ENCODE data around the gene WDR74. TPM values are rescaled to one million over a fixed set of nuclear protein-coding genes. Genes with fewer than 3 reads are reported as not detected.

The WDR74 gene
- 38.7 and 44.7 TPM in 2 replicates for total RNA-seq

GRCh38 chr11:62839050-62839945 is at the start of gene WDR74:
TSS of gene WDR74 (minus strand) at chr11:62839590. CDS start at chr11:62839570, 20 bp downstream.

DNA sequence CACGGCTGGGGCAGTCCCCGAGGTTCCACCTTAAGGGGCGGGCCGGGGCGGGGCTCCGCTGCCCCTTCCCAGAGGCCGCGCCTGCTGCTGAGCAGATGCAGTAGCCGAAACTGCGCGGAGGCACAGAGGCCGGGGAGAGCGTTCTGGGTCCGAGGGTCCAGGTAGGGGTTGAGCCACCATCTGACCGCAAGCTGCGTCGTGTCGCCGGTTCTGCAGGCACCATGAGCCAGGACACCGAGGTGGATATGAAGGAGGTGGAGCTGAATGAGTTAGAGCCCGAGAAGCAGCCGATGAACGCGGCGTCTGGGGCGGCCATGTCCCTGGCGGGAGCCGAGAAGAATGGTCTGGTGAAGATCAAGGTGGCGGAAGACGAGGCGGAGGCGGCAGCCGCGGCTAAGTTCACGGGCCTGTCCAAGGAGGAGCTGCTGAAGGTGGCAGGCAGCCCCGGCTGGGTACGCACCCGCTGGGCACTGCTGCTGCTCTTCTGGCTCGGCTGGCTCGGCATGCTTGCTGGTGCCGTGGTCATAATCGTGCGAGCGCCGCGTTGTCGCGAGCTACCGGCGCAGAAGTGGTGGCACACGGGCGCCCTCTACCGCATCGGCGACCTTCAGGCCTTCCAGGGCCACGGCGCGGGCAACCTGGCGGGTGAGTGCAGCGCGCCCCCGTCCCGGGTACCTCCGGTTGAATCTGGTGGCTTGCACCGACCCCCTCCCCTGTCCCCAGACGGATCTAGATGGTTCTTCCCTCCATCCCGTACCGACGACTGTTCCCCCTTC is 41.6 kb upstream of the WDR74 start, which contains the start of gene SLC3A2:
Gene SLC3A2, plus strand, starts transcription at position 94 of the 776 bp plus-strand sequence. Its CDS starts 128 bp downstream, at position 222.

GRCh38 chr11:62832336-62833234 is 6.8 kb downstream of the WDR74 start, which contains the start of gene TEX54:
TSS of gene TEX54 (minus strand) at chr11:62832841.

GRCh38 chr11:62831520-62832335 is 7.7 kb downstream of the WDR74 start, which contains the start of gene STX5:
TSS of gene STX5 (minus strand) at chr11:62832051. CDS start at chr11:62831243, 808 bp downstream.

DNA sequence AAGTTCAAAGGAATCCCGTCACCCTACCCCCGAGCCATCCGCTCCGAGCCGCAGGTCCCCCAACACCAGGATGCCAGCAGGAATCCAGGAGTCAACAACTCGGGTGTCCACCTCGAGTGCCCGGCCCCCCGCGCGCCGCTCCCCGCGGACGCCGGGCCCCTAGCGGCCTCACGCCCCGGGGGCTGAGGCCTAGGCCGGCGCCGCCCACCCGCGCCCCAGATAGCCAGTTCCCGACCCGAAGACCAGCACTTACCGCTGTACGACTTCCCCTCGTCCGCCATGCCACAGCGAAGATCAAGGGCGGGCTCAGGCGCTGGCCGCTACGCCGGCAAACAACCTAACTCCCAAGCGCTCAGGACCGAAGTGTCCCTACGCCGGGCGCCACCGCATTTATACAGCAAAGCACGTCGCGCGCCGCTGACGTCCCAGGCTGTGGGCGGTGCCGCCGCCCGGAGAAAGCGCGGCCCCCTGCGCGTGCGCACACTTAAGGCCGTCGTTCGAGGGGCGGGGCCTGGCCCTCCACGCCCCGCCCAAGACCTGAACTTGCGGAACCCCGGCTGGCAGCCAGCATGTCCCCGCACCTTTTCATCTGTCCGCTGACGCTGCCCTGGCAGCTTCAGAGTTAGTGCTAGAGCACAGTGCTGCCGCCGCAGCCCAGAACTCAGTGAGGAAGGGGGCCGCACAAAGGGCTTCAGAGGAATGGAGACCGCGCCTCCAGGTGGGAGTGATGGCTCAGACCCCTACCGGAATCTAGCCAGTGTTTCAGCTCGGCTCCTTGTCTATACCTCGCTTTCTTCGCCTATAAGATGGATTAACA is 34.1 kb downstream of the WDR74 start, which contains the start of gene NXF1:
Gene NXF1, minus strand, starts transcription at position 365 of the 817 bp plus-strand sequence. Its CDS starts 84 bp downstream, at position 281.

DNA sequence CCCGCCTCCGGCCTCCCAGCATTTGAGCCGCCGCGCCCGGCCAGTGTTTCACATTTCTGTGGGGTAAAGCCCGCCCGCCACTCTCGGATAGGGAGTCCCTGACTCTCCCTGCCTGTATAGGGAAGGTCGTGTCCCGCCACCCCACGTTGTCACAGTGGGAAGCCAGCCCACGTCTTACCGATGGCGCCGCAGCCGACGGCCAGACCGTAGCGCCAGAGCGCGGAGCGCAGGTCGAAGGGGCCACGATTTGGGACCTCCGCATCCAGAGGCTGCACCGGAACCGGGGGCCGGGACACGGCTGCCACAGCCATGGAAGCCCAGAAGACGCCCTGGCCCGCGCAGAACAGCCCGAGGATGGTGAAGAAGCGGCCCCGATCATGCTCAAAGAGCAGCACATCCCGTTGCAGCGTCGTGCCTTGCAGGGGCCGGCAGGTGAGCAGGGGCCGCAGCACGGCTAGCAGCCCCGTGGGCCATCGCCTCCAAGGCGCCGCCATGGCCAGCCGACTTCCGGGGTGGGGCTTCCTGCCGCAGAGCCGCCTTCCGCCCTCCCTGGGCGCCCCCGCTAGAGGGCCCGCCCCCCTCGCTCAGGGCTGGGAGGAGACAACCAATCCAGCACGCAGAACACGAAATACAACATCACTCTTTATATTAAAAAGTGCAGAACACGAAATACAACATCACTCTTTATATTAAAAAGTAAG is 47.7 kb downstream of the WDR74 start, which contains the start of gene TMEM223:
Gene TMEM223, minus strand, starts transcription at position 506 of the 701 bp plus-strand sequence. Its CDS starts 12 bp downstream, at position 494.

DNA sequence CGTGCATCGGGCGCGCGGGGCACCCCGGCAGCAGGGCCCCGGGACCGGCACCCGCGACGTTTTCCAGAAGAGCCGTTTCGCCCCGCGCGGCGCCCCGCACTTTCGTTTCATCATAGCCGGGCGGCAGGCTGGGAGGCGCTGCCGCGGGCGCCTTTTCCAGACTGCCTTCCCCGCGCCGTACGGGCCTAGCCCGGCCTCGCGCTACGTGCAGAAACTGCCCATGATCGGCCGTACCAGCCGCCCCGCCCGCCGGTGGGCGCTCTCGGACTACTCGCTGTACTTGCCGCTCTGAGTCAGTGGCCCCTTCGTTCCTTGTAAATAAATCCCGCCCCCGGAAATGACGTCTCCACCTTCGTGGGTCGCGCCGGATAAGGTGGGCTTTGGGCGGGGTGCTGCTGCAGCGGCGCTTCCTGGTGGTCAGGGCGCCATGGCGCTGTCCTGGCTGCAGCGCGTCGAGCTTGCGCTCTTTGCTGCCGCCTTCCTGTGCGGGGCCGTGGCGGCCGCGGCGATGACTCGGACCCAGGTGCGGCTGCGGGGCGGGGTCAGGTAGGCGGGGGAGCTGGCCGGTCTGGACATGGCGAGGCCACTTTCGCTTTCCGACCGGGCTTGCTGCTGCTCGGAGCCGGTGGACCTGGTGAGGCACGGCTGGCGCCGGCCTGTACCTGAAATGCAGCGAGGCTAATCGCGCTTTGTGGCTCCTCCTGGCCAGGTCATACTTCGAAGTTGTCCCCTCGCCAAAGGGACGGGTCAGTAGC is 52.2 kb downstream of the WDR74 start, which contains the start of gene TMEM179B:
Gene TMEM179B, plus strand, starts transcription at position 398 of the 755 bp plus-strand sequence. Its CDS starts 30 bp downstream, at position 428.

Small RNA genes within 50 kb of the gene (small RNA-seq; reads per million reads assigned to genes)
- 2.4 reads per million, percentile 56 among the genes with 10 or more reads in this experiment for gene MIR6514
- gene RF00099: not detected
- not detected for gene RNU6-118P
- gene SNORD22: not detected
- not detected for gene SNORD26
- gene SNORD27: not detected
- not detected for gene SNORD28
- gene SNORD30: 283 reads per million, percentile 99 among the genes with 10 or more reads in this experiment

Other genes starting within 250 kb of the WDR74 start
- gene TUT1, start 248.1 kb downstream of the WDR74 start, total RNA-seq: 8.5 and 12.6 TPM in 2 replicates
- gene MTA2, start 237.7 kb downstream of the WDR74 start, total RNA-seq: 195 and 203 TPM in 2 replicates
- gene EML3, start 226.8 kb downstream of the WDR74 start, total RNA-seq: 28.2 and 35.3 TPM in 2 replicates
- 3.7 and 5.1 TPM in 2 replicates for gene ROM1, start 226.3 kb downstream of the WDR74 start, total RNA-seq
- gene B3GAT3, start 217.6 kb downstream of the WDR74 start, total RNA-seq: 11.8 and 12.3 TPM in 2 replicates
- gene GANAB, start 193.0 kb downstream of the WDR74 start, total RNA-seq: 219 and 230 TPM in 2 replicates
- gene INTS5, start 186.3 kb downstream of the WDR74 start, total RNA-seq: 23.5 and 27.5 TPM in 2 replicates
- 32.7 and 44.0 TPM in 2 replicates for gene C11orf98, start 174.4 kb downstream of the WDR74 start, total RNA-seq
- gene CSKMT, start 174.3 kb downstream of the WDR74 start, total RNA-seq: 7.7 and 10.6 TPM in 2 replicates
- 5.8 and 5.9 TPM in 2 replicates for gene UQCC3, start 167.9 kb downstream of the WDR74 start, total RNA-seq
- gene LBHD1, start 167.3 kb downstream of the WDR74 start, total RNA-seq: 4.8 and 6.0 TPM in 2 replicates
- gene UBXN1, start 160.5 kb downstream of the WDR74 start, total RNA-seq: 96.7 and 129 TPM in 2 replicates
- not detected in 2 replicates for gene LRRN4CL, start 150.1 kb downstream of the WDR74 start, total RNA-seq
- 16.5 and 16.8 TPM in 2 replicates for gene BSCL2, start 132.2 kb downstream of the WDR74 start, total RNA-seq
- not detected in 2 replicates for gene GNG3, start 131.9 kb downstream of the WDR74 start, total RNA-seq
- 22.6 and 24.3 TPM in 2 replicates for gene HNRNPUL2, start 112.1 kb downstream of the WDR74 start, total RNA-seq
- 27.1 and 32.9 TPM in 2 replicates for gene TTC9C, start 111.1 kb downstream of the WDR74 start, total RNA-seq
- 7.2 and 8.0 TPM in 2 replicates for gene ZBTB3, start 85.4 kb downstream of the WDR74 start, total RNA-seq
- 44.5 and 48.2 TPM in 2 replicates for gene POLR2G, start 78.0 kb downstream of the WDR74 start, total RNA-seq
- 16.2 and 19.7 TPM in 2 replicates for gene TAF6L, start 68.2 kb downstream of the WDR74 start, total RNA-seq
- 28.4 and 31.9 TPM in 2 replicates for gene TMEM179B, start 52.2 kb downstream of the WDR74 start, total RNA-seq
- 8.9 and 10.1 TPM in 2 replicates for gene TMEM223, start 47.6 kb downstream of the WDR74 start, total RNA-seq
- gene NXF1, start 34.1 kb downstream of the WDR74 start, total RNA-seq: 47.5 and 52.9 TPM in 2 replicates
- gene STX5, start 7.5 kb downstream of the WDR74 start, total RNA-seq: 28.1 TPM in 2 replicates
- gene TEX54, start 6.7 kb downstream of the WDR74 start, total RNA-seq: not detected in 2 replicates
- gene SLC3A2, start 41.3 kb upstream of the WDR74 start, total RNA-seq: 128 and 158 TPM in 2 replicates
- not detected in 2 replicates for gene CHRM1, start 81.8 kb upstream of the WDR74 start, total RNA-seq
- gene SLC22A6, start 145.4 kb upstream of the WDR74 start, total RNA-seq: not detected in 2 replicates
- gene SLC22A8, start 176.3 kb upstream of the WDR74 start, total RNA-seq: not detected in 2 replicates

All from thoracic aorta endothelial cell (primary cell).